Activated naive CD8-positive, alpha-beta T cell treated with anti-CD3 and anti-CD28 coated beads for 36 hours (primary cell): ENCODE results near the gene UBD. TPM values are rescaled to one million over a fixed set of nuclear protein-coding genes. Genes with fewer than 3 reads are reported as not detected.

Experiments used
- DNase-seq: peaks from one replicate; pipeline ENCODE4 v3.0.0; 2021
- H3K27ac Mint-ChIP-seq: one replicate; pipeline ENCODE4 v1.8.0; 2022; ENCODE audit warnings: mild to moderate bottlenecking, moderate library complexity, mixed read lengths
- H3K27me3 Mint-ChIP-seq: one replicate; pipeline ENCODE4 v1.8.0; 2022; ENCODE audit warnings: mild to moderate bottlenecking, mixed read lengths
- H3K36me3 Mint-ChIP-seq: one replicate; pipeline ENCODE4 v1.8.0; 2021; ENCODE audit warnings: mild to moderate bottlenecking, mixed read lengths
- H3K4me1 Mint-ChIP-seq: one replicate; pipeline ENCODE4 v1.8.0; 2021; ENCODE audit warnings: mixed read lengths
- H3K4me3 Mint-ChIP-seq: one replicate; pipeline ENCODE4 v1.8.0; 2022; ENCODE audit warnings: mild to moderate bottlenecking, moderate library complexity, mixed read lengths
- H3K9me3 Mint-ChIP-seq: one replicate; pipeline ENCODE4 v1.8.0; 2022; ENCODE audit warnings: mixed read lengths
- total RNA-seq, 2 experiments: library from RNA; stranded (reverse); gene quantifications; one replicate each; pipeline ENCODE4 v1.2.3, GENCODE V29; 2021

The UBD gene
- total RNA-seq, 2 experiments from 2014 or later = 2.3 to 2.6 TPM

DNA sequence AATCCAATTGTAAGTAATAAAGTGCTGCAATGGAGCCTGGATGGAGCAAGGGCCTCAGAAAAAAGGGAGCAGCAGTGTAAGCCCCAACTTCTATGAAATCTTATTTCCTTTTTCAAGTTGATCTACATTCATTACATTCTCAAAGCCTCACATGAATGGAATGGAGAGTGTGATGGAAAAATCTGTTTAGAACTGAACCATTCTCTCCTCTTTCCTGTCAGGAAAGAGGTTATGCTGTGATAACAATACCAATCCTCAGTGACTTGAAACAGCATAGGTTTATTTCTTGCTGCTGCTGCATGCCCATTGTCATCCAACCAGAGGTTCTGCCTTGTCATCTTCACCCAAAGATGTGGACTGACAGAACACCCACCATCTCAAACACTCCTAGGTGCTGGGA, 16.5 kb upstream of the UBD start:
- no peaks in the 10 kb centered on the region for H3K36me3 Mint-ChIP-seq
- H3K27me3 Mint-ChIP-seq = peaks cover 54% of the 10 kb centered on the region
- DNase-seq = no peak
- no peak overlapping the region for H3K27ac Mint-ChIP-seq
- no peak overlapping the region for H3K4me3 Mint-ChIP-seq
- H3K9me3 Mint-ChIP-seq = no peaks in the 10 kb centered on the region
- no peaks in the 10 kb centered on the region for H3K4me1 Mint-ChIP-seq

DNA sequence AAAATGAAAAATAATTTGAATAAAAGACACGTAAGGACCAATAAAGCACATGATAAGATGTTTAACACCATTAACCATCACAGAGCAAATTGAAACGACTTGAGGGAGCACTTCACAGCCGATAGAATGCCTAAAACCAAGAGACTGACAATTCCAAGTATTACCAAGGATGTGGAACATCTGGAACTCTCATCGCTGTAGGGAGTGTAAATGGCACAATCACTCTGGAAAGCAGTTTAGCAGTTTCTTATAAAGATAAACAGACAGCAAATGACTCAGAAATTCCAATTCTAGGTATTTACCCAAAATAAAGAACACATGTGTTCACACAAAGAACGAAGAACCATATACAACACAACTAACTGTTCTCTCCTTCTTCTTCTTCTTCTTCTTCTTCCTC, 8.5 kb upstream of the UBD start:
- Mint-ChIP-seq H3K4me3 (no peak overlapping the region), H3K36me3 (no peaks in the 10 kb centered on the region), H3K27me3 (peaks cover 65% of the 10 kb centered on the region), H3K9me3 (no peaks in the 10 kb centered on the region), H3K4me1 (peaks cover 2% of the 10 kb centered on the region), H3K27ac (no peak overlapping the region)
- no peak for DNase-seq

DNA sequence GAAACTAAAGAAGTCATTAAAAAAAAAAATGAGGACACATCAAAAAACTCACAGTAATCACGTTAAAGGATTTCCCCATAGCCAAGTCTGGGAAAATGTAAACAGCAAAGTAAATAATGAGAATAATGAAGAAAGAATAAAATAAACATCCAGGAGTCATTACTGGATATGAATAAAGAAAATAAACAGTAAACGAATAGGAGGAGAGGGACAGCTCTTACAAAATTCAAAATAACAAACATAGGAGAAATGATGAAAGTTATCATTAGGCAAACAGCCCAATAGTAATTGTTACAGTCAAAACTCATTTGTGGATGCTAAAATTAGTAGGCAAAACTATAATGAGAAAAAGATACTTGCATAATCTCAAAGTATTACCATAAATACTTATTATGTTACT, 8.0 kb upstream of the UBD start:
- no peak for DNase-seq
- Mint-ChIP-seq H3K27me3 (peaks cover 68% of the 10 kb centered on the region), H3K9me3 (no peaks in the 10 kb centered on the region), H3K4me3 (no peak overlapping the region), H3K27ac (no peak overlapping the region), H3K4me1 (peaks cover 2% of the 10 kb centered on the region), H3K36me3 (no peaks in the 10 kb centered on the region)

DNA sequence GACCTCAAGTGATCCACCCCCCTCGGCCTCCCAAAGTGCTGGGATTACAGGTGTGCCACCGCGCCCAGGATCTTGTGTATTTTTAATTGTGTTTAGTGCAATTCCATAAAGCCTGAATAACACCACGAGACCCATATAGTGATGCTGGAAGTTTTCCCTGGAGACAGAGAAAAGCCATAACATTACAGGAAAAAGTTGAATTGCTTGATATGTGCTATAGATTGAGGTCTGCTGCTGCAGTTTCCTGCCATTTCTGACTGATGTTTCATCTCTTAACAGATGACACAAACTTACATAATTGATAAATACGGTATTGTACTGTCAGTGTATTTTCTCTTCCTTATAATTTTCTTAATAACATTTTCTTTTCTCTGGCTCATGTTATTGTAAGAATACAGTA, 7.3 kb upstream of the UBD start:
- Mint-ChIP-seq H3K36me3 (no peaks in the 10 kb centered on the region), H3K27ac (no peak overlapping the region), H3K4me1 (peaks cover 2% of the 10 kb centered on the region), H3K9me3 (no peaks in the 10 kb centered on the region), H3K4me3 (no peak overlapping the region), H3K27me3 (peaks cover 65% of the 10 kb centered on the region)
- no peak for DNase-seq

DNA sequence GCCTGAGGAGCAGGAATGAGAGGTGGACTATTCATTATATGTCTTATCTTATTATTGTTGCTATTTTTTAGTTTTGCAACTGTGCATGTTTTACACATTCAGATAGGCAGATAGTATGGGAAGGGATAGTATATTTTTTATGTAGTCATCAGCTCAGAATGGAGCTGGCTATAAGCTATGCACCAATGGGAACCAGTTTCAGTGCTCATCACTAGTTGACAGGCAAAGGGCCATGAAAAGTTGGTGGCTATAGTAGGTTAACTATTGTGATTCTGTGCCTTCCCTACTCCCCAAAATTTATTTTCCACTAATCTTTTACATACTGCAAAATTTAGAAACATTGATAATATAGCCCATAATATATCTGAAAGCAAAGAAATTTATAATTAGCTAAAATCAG, 5.3 kb upstream of the UBD start:
- peaks cover 6% of the 10 kb centered on the region for H3K4me1 Mint-ChIP-seq
- H3K36me3 Mint-ChIP-seq = peaks cover 1% of the 10 kb centered on the region
- no peak overlapping the region for H3K4me3 Mint-ChIP-seq
- H3K9me3 Mint-ChIP-seq = no peaks in the 10 kb centered on the region
- H3K27me3 Mint-ChIP-seq = peaks cover 56% of the 10 kb centered on the region
- no peak overlapping the region for H3K27ac Mint-ChIP-seq
- DNase-seq = no peak

DNA sequence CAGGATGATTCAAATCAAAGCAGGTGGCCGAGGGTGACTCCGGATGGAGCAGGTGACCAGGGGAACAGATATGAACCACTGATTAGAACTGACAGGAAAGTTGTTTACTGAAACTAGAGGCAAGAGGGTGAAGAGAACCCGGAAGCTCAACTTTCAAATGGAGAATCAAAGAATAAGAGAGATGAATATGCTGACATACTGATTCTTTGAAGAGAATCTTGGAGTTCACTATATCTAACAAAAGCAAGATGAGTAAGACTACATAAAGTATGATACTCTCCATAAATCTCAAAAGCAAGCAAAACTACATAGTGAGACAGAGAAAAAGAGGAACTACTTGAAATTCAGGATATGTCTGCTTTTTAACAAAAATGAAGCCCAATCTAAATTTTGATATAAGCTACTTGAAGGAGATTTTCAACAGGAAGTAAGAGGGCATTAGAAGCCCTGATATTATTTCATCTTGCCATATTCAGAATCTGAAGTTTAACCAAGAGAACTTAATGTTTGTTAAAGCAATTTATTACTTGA, 4.0 kb upstream of the UBD start:
- H3K27me3 Mint-ChIP-seq = peaks cover 59% of the 10 kb centered on the region
- H3K27ac Mint-ChIP-seq = no peak overlapping the region

DNA sequence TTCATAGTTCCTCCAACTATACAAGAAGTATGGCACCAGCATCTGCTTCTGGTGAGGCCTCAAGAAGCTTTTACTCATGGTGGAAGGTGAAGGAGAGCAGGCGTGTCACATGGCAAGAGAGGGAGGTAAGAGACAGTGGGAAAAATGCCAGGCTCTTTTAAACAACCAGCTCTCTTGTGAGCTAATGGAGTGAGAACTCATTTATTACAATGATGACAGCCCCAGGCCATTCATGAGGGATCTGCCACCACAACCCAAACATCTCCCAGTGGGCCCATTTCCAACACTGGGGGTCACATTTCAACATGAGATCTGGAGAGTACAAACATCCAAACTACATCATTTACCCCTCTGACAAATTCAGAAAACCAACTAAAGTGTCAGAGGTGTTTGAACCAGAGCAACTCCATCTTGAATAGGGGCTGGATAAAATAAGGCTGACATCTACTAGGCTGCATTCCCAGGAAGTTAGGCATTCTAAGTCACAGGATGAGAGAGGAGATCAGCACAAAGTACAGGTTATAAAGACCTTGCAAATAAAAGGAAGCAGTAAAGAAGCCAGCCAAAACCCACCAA, 2.2 kb upstream of the UBD start:
- peaks cover 8% of the 10 kb centered on the region for H3K4me1 Mint-ChIP-seq
- no peaks in the 10 kb centered on the region for H3K9me3 Mint-ChIP-seq
- no peak for DNase-seq
- H3K4me3 Mint-ChIP-seq = no peak overlapping the region
- H3K27ac Mint-ChIP-seq = peak overlapping the region; percentile 63
- H3K27me3 Mint-ChIP-seq = peaks cover 41% of the 10 kb centered on the region
- peaks cover 1% of the 10 kb centered on the region for H3K36me3 Mint-ChIP-seq

More for the DNA sequence above, 4.0 kb upstream of the UBD start:
- no peak overlapping the region for H3K4me3 Mint-ChIP-seq
- no peaks in the 10 kb centered on the region for H3K9me3 Mint-ChIP-seq
- H3K36me3 Mint-ChIP-seq = peaks cover 1% of the 10 kb centered on the region
- peaks cover 8% of the 10 kb centered on the region for H3K4me1 Mint-ChIP-seq
- DNase-seq = no peak

DNA sequence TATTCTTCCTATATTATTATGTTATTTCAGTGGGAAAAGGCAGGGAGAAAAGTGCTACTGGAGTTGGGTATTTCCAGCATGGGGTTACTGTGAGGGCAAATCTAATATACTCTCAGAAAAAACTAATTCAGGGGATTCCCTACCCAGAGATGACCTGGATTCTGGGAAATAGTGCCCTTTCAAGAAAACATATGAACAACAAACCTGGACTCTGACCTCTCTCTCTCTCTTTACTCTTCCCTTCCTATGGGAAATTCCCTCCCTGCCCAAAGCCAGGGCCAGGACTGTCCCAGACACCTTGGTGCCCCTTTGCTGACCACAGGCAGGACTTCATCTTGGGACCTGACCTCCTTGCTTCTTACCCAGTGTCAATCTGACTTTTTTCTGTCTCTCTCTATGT, 1.6 kb upstream of the UBD start:
- Mint-ChIP-seq H3K27me3 (peaks cover 43% of the 10 kb centered on the region), H3K4me1 (peaks cover 8% of the 10 kb centered on the region), H3K27ac (peak overlapping the region; percentile 63)

DNA sequence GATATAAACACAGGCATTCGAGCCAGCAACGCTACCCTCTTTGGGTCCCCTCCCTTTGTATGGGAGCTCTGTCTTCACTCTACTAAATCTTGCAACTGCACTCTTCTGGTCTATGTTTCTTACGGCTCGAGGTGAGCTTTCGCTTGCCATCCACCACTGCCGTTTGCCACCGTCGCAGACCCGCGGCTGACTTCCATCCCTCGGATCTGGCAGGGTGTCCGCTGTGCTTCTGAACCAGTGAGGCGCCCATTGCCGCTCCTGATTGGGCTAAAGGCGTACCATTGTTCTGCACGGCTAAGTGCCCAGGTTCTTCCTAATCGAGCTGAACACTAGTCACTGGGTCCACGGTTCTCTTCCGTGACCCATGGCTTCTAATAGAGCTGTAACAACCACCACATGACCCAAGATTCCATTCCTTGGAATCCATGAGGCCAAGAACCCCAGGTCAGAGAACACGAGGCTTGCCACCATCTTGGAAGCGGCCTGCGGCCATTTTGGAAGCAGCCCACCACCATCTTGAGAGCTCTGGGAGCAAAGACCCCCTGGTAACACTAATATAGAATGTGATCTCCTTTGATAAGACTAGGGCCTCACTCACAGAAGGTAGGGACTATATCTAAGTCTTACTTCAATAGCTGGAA, 973 bp downstream of the UBD start:
- no peak for DNase-seq
- Mint-ChIP-seq H3K4me1 (peaks cover 16% of the 10 kb centered on the region), H3K9me3 (no peaks in the 10 kb centered on the region), H3K27ac (no peak overlapping the region), H3K27me3 (peaks cover 56% of the 10 kb centered on the region), H3K4me3 (no peak overlapping the region), H3K36me3 (peaks cover 1% of the 10 kb centered on the region)

More for the DNA sequence above, 1.6 kb upstream of the UBD start:
- no peaks in the 10 kb centered on the region for H3K9me3 Mint-ChIP-seq
- no peak overlapping the region for H3K4me3 Mint-ChIP-seq
- DNase-seq = no peak
- H3K36me3 Mint-ChIP-seq = peaks cover 1% of the 10 kb centered on the region

DNA sequence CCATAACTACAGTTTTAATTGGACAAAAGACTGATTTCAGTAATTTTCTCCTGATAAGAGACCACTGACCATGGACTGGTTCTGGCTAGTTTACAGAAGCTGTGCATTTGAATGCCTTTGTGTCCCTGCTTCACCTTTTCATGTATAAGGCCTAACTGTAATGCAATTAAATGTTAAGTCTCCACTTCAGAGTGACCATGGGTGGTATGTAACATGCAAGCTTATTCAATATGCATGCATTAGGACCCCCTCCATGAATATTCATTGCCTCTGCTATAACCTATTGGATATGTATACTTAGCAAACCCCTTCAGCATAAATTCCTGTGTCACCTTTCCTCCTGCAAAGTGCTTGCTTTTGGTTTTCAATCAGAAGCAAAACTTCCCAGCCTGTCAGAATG, 2.2 kb downstream of the UBD start:
- Mint-ChIP-seq H3K27me3 (peaks cover 55% of the 10 kb centered on the region), H3K27ac (no peak overlapping the region), H3K9me3 (no peaks in the 10 kb centered on the region), H3K4me1 (peaks cover 21% of the 10 kb centered on the region), H3K36me3 (peaks cover 1% of the 10 kb centered on the region), H3K4me3 (no peak overlapping the region)
- no peak for DNase-seq

DNA sequence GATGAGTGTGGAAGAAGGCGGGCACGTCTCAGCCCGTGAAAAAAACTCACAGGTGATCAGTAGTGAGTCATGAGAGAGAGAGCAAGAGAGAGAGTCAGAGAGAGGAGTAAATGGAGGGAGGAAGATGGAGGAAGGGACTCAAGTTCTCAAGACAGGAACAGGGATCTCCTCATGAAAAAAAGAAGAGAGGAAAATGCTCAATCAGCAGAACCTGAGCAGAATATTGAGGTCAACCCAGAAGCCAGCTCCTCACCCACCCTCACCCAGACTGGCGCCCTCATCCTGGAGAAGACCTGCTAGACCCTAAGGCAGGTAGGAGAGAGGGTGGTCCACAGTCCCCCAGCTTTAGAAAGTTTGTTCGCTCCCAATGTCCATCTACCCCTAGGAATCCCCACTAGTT, 4.8 kb downstream of the UBD start:
- peaks cover 60% of the 10 kb centered on the region for H3K27me3 Mint-ChIP-seq
- H3K27ac Mint-ChIP-seq = no peak overlapping the region
- H3K4me1 Mint-ChIP-seq = peaks cover 16% of the 10 kb centered on the region
- no peak for DNase-seq
- H3K4me3 Mint-ChIP-seq = no peak overlapping the region
- no peaks in the 10 kb centered on the region for H3K9me3 Mint-ChIP-seq
- no peaks in the 10 kb centered on the region for H3K36me3 Mint-ChIP-seq

DNA sequence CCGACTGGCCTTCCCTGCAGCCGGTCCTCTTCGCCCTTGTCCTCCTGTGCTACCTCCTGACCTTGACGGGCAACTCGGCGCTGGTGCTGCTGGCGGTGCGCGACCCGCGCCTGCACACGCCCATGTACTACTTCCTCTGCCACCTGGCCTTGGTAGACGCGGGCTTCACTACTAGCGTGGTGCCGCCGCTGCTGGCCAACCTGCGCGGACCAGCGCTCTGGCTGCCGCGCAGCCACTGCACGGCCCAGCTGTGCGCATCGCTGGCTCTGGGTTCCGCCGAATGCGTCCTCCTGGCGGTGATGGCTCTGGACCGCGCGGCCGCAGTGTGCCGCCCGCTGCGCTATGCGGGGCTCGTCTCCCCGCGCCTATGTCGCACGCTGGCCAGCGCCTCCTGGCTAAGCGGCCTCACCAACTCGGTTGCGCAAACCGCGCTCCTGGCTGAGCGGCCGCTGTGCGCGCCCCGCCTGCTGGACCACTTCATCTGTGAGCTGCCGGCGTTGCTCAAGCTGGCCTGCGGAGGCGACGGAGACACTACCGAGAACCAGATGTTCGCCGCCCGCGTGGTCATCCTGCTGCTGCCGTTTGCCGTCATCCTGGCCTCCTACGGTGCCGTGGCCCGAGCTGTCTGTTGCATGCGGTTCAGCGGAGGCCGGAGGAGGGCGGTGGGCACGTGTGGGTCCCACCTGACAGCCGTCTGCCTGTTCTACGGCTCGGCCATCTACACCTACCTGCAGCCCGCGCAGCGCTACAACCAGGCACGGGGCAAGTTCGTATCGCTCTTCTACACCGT, 6.1 kb downstream of the UBD start:
- peak overlapping the region; percentile 73 for H3K4me3 Mint-ChIP-seq
- DNase-seq = peak; percentile 37
- H3K4me1 Mint-ChIP-seq = peaks cover 16% of the 10 kb centered on the region
- no peaks in the 10 kb centered on the region for H3K9me3 Mint-ChIP-seq
- H3K27me3 Mint-ChIP-seq = peaks cover 51% of the 10 kb centered on the region
- H3K27ac Mint-ChIP-seq = peak overlapping the region; percentile 87
- no peaks in the 10 kb centered on the region for H3K36me3 Mint-ChIP-seq

DNA sequence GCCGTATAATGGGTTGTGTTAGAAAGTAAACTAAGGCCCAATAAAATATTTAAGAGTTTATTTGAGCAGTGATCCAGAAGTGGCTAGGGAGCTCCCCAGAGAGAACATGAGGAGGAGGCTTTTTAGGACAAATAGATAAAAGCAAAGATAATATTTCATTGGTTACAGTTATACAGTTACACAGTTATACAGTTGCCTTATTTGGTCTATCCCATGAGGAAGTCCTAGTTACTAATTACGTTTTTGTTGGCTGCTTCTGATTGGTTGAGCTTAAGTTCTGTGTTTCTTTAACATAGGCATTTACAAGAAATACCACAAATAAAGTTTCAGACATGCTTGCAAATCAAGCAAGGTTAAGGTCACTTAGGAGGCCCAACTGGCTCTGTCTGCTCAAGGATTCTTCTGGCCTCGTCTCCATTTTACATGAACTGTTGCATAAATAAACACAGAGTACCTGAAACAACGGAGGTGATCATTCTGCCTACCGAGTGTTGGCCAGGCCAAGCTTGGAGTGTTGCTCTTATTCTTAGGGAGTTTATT, 7.0 kb downstream of the UBD start:
- H3K9me3 Mint-ChIP-seq = no peaks in the 10 kb centered on the region

DNA sequence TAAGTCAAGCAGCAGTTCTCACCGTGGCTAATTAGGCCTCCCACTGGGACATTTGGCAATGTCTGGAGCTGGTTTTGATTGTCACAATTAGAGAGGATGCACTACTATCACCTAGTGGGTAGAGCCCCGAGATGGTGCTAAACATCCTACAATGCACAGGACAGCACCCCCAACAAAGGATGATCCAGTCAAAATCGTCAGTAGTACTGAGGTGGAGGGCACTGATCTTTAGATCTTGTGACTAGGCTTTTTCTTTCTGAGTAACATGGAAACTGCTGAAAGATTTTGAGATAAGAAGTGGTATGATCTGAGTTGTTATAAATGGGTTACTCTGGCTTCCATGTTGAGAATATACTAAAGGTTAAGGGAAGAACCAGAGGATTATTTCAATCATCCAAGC, 12.0 kb downstream of the UBD start:
- H3K36me3 Mint-ChIP-seq = no peaks in the 10 kb centered on the region
- no peak for DNase-seq
- no peak overlapping the region for H3K4me3 Mint-ChIP-seq
- no peak overlapping the region for H3K27ac Mint-ChIP-seq
- H3K27me3 Mint-ChIP-seq = peaks cover 30% of the 10 kb centered on the region
- H3K9me3 Mint-ChIP-seq = no peaks in the 10 kb centered on the region
- H3K4me1 Mint-ChIP-seq = peaks cover 8% of the 10 kb centered on the region

More for the DNA sequence above, 7.0 kb downstream of the UBD start:
- DNase-seq = no peak
- Mint-ChIP-seq H3K4me3 (peak overlapping the region; percentile 73), H3K4me1 (peaks cover 16% of the 10 kb centered on the region), H3K27ac (peak overlapping the region; percentile 87), H3K27me3 (peaks cover 58% of the 10 kb centered on the region), H3K36me3 (no peaks in the 10 kb centered on the region)

DNA sequence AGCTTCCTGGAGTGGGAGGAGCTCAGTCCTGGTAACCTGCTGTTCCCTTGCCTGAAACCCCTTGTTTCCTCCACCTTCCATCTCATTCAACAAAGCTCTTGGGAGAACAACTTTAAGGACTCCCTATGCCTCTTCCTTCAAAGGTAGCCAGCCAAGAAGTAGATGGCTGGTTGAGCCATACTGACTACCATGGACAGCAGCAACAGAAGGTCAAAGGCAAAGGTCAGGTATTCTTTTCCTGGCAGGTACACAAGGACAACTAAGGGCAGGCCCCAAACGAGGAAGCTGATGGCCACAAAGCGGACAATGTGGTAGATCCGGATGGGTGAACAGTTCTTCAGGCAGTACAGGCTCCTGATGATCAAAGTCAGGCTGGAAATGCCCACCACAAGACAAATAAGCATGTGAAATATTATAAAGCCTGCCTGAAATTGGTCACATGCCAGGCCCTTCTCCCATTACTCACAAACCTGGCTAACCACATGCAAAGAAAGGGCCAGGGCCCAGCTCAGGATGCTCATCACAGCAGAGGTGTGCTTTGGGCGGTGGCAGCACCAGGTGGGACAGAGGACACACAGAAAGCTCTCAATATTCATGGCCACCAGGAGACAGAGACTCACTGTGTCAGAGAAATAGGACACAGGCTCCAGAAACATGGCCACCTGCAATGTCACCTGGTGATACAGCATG, 21.7 kb downstream of the UBD start:
- H3K27ac Mint-ChIP-seq = no peak overlapping the region
- H3K9me3 Mint-ChIP-seq = no peaks in the 10 kb centered on the region
- peaks cover 3% of the 10 kb centered on the region for H3K4me1 Mint-ChIP-seq
- no peak for DNase-seq
- H3K36me3 Mint-ChIP-seq = no peaks in the 10 kb centered on the region
- H3K27me3 Mint-ChIP-seq = peaks cover 27% of the 10 kb centered on the region
- H3K4me3 Mint-ChIP-seq = no peak overlapping the region
